HG03066 (cell line): Measurements from ENCODE around the gene ZNF521.

Experiments used
- ATAC-seq: cut with Tn5 transposase; IDR thresholded peaks from one replicate; pipeline ENCODE4 v1.9.1; 2021; ENCODE audit warnings: low read depth; ENCODE audit not compliant: unreplicated experiment

ZNF521 gene

GRCh38 chr18:25256439-25256838 is 95.5 kb downstream of the ZNF521 start:
- ATAC-seq = no peak

- ATAC-seq = no peak
Observed at GRCh38 chr18:25253779-25254178, 98.2 kb downstream of the ZNF521 start.

DNA sequence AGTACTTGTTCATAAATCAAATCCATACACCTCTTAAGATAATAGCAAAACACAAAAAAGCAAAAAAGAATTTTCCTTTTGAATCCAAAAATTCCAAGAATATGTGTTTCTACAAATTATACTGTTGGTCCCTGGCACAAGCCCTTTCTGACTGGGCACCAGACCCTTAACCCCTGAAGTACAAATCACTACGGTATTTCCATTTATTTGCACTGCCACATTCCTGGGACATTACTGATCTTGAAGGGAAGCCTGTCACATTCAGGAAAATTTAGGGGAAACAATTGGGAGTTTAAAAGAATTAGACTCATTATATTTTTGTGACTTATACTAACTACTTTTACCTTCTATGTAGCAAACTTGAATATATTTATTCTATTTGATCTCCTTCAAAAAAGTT is 98.8 kb downstream of the ZNF521 start:
- no peak for ATAC-seq

DNA sequence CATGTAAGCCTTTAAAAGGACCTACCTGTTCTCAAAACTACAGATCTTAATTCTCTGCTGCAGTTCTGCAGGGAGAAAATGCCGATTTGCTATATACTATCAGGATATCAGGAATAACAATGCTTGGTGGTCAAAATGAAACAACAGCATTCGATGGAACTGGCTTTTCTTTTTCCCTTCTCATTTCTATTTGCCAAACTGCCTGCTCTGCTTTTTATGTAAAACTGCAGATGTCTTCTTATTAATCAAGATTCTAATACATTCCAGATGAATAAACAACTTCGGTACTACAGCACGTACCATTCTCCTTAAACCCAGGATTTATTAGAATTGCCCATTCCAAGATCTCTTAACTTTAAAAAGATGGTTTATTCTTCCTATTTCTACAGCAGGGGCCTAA is 100.9 kb downstream of the ZNF521 start:
- ATAC-seq = no peak

DNA sequence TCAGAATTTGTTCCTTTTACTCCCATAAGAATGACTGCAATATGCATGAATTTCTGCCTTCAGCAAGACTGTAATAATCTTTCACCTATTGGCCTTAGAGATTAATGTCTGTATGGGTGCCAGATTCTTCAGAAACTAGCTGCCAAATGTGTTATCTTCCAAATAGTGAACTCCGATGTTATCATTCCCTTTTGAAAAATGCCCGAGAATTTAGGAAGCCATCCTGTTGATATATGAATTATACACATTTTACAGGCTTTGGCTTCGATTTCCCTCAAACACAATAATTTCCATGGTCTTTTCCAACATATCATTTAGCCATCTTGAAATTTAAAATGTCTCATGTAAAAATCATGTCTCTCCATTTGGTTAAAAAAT is 101.5 kb downstream of the ZNF521 start:
- ATAC-seq = no peak

DNA sequence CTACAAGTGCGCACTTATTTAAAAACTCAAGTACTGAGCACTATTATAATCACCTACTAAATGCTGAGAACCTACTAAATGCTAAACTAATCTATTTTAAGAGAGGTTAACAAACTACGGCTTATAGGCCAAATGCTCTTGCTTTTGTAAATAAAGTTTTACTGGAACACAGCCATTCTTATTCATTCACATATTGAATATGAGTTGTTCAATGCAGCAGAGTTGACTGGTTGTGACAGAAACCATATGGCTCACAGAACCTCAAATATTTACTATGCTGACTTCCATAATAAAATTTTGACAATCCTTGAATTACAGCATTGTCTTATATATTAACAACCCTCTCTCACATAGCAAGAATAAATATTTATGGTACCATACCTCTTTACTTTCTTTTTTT is 103.2 kb downstream of the ZNF521 start:
- ATAC-seq = no peak

DNA sequence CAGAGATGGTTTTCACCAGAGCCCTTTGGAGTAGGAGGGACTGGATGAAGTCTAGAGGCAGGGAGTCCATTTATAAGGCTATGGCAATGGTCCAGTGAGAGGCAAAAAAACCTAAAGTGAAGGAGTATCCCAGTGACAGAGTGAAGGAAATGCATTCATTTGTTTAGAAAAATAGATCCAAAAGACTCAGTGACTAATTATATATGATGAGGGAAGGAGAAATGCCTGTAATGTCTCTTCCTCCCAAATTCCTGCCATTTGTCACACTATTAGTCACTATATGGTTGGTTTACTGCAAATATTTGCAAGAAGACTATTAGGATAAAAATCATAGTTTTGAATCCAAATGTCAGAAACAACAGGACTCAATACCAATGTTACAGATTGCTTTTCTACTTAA is 104.2 kb downstream of the ZNF521 start:
- no peak for ATAC-seq

- ATAC-seq = no peak
Observed at GRCh38 chr18:25244924-25245698, 106.9 kb downstream of the ZNF521 start.

GRCh38 chr18:25244170-25244569 is 107.8 kb downstream of the ZNF521 start:
- ATAC-seq = no peak

GRCh38 chr18:25243754-25244153 is 108.2 kb downstream of the ZNF521 start:
- ATAC-seq = no peak

DNA sequence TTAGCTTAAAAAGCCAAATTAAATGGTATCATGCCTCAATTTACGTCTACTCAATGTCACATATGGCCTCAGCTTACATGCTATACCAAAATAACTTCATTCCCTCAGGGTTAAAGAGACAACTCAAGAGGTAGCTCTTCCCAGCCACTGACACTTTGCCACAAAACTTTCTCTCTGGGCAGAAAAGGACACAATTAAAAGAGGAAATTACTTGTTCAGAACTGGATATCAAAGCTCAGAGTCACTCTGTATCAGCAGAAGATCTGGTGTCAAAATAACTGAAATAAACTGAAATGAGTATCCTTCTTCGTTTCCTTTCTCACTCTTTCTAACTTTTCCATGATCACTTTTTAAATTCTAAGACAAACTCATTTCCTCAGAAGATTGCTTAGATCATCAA is 108.7 kb downstream of the ZNF521 start:
- ATAC-seq = no peak

GRCh38 chr18:25240420-25240770 is 111.6 kb downstream of the ZNF521 start:
- no peak for ATAC-seq

- no peak for ATAC-seq
Observed at GRCh38 chr18:25239581-25240419, 112.2 kb downstream of the ZNF521 start.

GRCh38 chr18:25239151-25239550 is 112.8 kb downstream of the ZNF521 start:
- no peak for ATAC-seq

- no peak for ATAC-seq
Observed at GRCh38 chr18:25237571-25238267, 114.2 kb downstream of the ZNF521 start.

DNA sequence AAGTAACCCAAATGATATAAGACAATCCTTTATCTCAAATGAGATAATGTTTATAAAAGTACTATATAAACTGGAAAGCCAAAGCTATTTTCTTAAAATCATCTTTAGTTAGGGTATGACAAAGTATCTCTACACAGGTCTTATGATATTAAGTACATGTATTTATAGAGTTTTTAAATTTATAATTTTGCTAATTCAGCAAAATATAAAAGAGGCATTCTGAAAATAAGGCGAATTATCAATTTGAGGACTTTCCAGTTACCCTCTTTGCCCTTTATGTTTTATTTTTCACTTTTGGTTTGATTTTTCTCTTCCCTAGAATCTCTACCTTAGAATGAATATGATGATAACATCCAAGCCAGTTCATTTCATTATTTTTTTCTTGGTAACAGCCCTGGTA is 115.2 kb downstream of the ZNF521 start:
- no peak for ATAC-seq

GRCh38 chr18:25235401-25236042 is 116.4 kb downstream of the ZNF521 start:
- ATAC-seq = no peak

GRCh38 chr18:25234740-25235345 is 117.1 kb downstream of the ZNF521 start:
- no peak for ATAC-seq

GRCh38 chr18:25234322-25234639 is 117.7 kb downstream of the ZNF521 start:
- no peak for ATAC-seq

DNA sequence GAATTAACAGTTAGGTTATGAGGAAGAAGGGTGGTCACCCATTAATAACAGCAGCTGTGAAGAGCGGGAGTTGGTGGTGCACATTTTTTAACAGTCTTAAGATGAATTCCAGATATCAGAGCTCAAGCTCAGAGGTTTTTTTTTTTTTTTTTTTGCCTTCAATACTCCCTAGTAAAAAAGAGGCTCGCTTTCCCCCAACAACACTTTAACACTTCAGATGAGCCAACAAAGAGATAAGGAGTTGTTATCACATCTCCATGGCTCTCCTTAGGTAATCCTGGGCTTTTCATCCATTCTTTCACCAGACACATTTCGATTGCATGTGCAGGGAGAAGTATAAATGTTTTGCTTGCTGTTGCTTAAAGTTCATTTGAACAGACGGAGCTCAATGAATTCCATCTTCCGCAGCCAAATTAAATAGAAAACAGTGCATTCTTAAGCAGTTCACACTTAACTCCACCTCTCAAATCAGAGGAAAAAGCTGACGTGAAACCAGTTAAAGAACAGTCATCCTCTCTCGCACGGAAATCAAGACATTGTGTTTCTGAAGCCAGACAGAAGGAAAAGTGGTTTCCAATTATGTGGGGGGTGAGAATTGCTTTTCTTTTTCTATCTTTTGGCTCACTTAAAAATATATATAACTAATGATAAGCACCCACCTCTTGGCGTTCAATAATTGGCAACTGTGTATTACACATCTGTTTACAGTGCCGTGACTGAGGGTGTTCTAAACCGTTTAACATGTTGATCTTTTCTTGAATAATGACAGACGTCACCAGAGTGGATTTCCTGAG is 118.2 kb downstream of the ZNF521 start:
- no peak for ATAC-seq
